Neuronal stem cell (in vitro differentiated cells): ENCODE data around the gene FHDC1.

Experiments
- DNase-seq: peaks from one replicate; pipeline ENCODE4 v3.0.0-alpha.2; 2013; ENCODE audit warnings: low spot score
- H2AFZ ChIP-seq: one replicate; pipeline ENCODE4 v1.6.1; 2013; ENCODE audit warnings: mild to moderate bottlenecking, low read length, inconsistent platforms
- H2AK5ac ChIP-seq: 2 replicates; pipeline ENCODE4 v1.6.1; 2013; ENCODE audit warnings: low read depth, mild to moderate bottlenecking, inconsistent platforms, low read length, moderate library complexity, mixed read lengths
- H2BK120ac ChIP-seq: 2 replicates; pipeline ENCODE4 v1.6.1; 2013; ENCODE audit warnings: low read depth, mild to moderate bottlenecking, inconsistent platforms, low read length, moderate library complexity, mixed read lengths
- H2BK12ac ChIP-seq: one replicate; pipeline ENCODE4 v1.6.1; 2013; ENCODE audit warnings: low read length, inconsistent platforms
- H2BK15ac ChIP-seq: 2 replicates; pipeline ENCODE4 v1.6.1; 2013; ENCODE audit warnings: mild to moderate bottlenecking, low read length, inconsistent platforms, mixed read lengths
- H2BK5ac ChIP-seq: one replicate; pipeline ENCODE4 v1.6.1; 2013; ENCODE audit warnings: inconsistent platforms, mild to moderate bottlenecking, low read length, moderate library complexity
- H3K14ac ChIP-seq: one replicate; pipeline ENCODE4 v1.6.1; 2013; ENCODE audit warnings: low read length, inconsistent platforms
- H3K18ac ChIP-seq: 2 replicates; pipeline ENCODE4 v1.6.1; 2013; ENCODE audit warnings: low read length, inconsistent platforms
- H3K23ac ChIP-seq: 2 replicates; pipeline ENCODE4 v1.6.1; 2013; ENCODE audit warnings: low read depth, mild to moderate bottlenecking, mixed read lengths, low read length, inconsistent platforms; ENCODE audit not compliant: poor library complexity
- H3K27ac ChIP-seq: replicated peaks from 3 replicates; pipeline ENCODE4 v1.5.1; 2013; ENCODE audit warnings: low read length, inconsistent platforms
- H3K27me3 ChIP-seq, 3 experiments: 2 replicates each; pipeline ENCODE4 v1.6.1; 2013; ENCODE audit warnings: low read length in 3 of 3, mild to moderate bottlenecking in 2 of 3, inconsistent platforms in 1 of 3, low read depth in 1 of 3, mixed read lengths in 1 of 3, moderate library complexity in 1 of 3; ENCODE audit not compliant: control insufficient read depth in 3 of 3, insufficient read depth in 3 of 3
- H3K36me3 ChIP-seq, 2 donors: replicated peaks in 1 of 2; 2 replicates each; pipeline ENCODE4 v1.6.1; 2013; ENCODE audit warnings: low read length in 2 of 2; ENCODE audit not compliant: control insufficient read depth in 2 of 2, insufficient read depth in 2 of 2
- H3K4ac ChIP-seq: 2 replicates; pipeline ENCODE4 v1.6.1; 2013; ENCODE audit warnings: inconsistent platforms, mild to moderate bottlenecking, low read length, moderate library complexity
- H3K4me1 ChIP-seq, 2 donors: 1 replicate in 1 of 2; 2 replicates in 1 of 2; pipeline ENCODE4 v1.6.1; 2013; ENCODE audit warnings: low read length in 2 of 2, low read depth in 1 of 2; ENCODE audit not compliant: control insufficient read depth in 2 of 2, insufficient read depth in 1 of 2
- H3K4me2 ChIP-seq: one replicate; pipeline ENCODE4 v1.6.1; 2013; ENCODE audit warnings: mild to moderate bottlenecking, low read length, inconsistent platforms; ENCODE audit not compliant: insufficient read depth, poor library complexity, severe bottlenecking
- H3K4me3 ChIP-seq, 2 donors: 2 replicates each; pipeline ENCODE4 v1.5.1; 2013; ENCODE audit warnings: low read length in 2 of 2, mild to moderate bottlenecking in 2 of 2, inconsistent platforms in 1 of 2, moderate library complexity in 1 of 2
- H3K79me1 ChIP-seq: one replicate; pipeline ENCODE4 v1.6.1; 2013; ENCODE audit warnings: low read depth, mild to moderate bottlenecking, inconsistent platforms, low read length, moderate library complexity
- H3K9ac ChIP-seq: one replicate; pipeline ENCODE4 v1.6.1; 2013; ENCODE audit warnings: mild to moderate bottlenecking, low read depth, low read length, inconsistent platforms; ENCODE audit not compliant: poor library complexity
- H3K9me3 ChIP-seq, 2 donors: replicated peaks in 1 of 2; 2 replicates each; pipeline versions ENCODE3 to v1.6.1; 2013; ENCODE audit warnings: low read length in 2 of 2, mild to moderate bottlenecking in 2 of 2, inconsistent platforms in 1 of 2, low read depth in 1 of 2, mixed read lengths in 1 of 2, moderate library complexity in 1 of 2; ENCODE audit not compliant: control insufficient read depth in 2 of 2, insufficient read depth in 1 of 2
- H4K8ac ChIP-seq: one replicate; pipeline ENCODE4 v1.6.1; 2013; ENCODE audit warnings: low read depth, mild to moderate bottlenecking, inconsistent platforms, low read length, moderate library complexity
- H4K91ac ChIP-seq: one replicate; pipeline ENCODE4 v1.6.1; 2013; ENCODE audit warnings: low read length, low read depth, mild to moderate bottlenecking, inconsistent platforms; ENCODE audit not compliant: poor library complexity
- WGBS, 2 donors: extraction: QIAGEN DNeasy Blood & Tissue Kit; methylation state at CpG; one replicate each; pipeline ENCODE4 v1.1.7; 2013; ENCODE audit warnings: missing lambda C conversion rate in 2 of 2, mixed read lengths in 1 of 2; ENCODE audit not compliant: insufficient read length in 2 of 2, insufficient replicate concordance in 1 of 2; ENCODE audit errors: extremely low coverage in 2 of 2; 5-methylcytosine and 5-hydroxymethylcytosine counted together

Gene FHDC1

GRCh38 chr4:153020457-153020856 is 84.3 kb downstream of the FHDC1 start:
- H3K9ac ChIP-seq: no peak overlapping the region
- H3K79me1 ChIP-seq: no peaks in the 10 kb centered on the region
- H2BK120ac ChIP-seq: no peak overlapping the region
- no peaks in the 10 kb centered on the region for H3K36me3 ChIP-seq
- H2BK15ac ChIP-seq: peak overlapping the region; percentile 52
- H3K4ac ChIP-seq: no peak overlapping the region
- H3K4me3 ChIP-seq: no peak overlapping the region
- no peaks in the 10 kb centered on the region for H3K9me3 ChIP-seq
- H3K23ac ChIP-seq: no peak overlapping the region
- peak overlapping the region; percentile 42 for H2BK12ac ChIP-seq
- H3K27me3 ChIP-seq: peaks cover 0 to 21% (median 0%) of the 10 kb centered on the region in 3 experiments
- H3K4me2 ChIP-seq: no peak overlapping the region
- H4K8ac ChIP-seq: peak overlapping the region; percentile 73
- no peak overlapping the region for H3K27ac ChIP-seq
- no peak for DNase-seq
- H2BK5ac ChIP-seq: no peak overlapping the region
- no peak overlapping the region for H4K91ac ChIP-seq
- no peak overlapping the region for H2AFZ ChIP-seq
- no peak overlapping the region for H3K14ac ChIP-seq
- WGBS, 2 donors: no CpG with 5 or more reads among the region's 7 CpGs
- no peak overlapping the region for H3K18ac ChIP-seq
- peaks cover 0 to 3% of the 10 kb centered on the region in 2 donors for H3K4me1 ChIP-seq
- no peak overlapping the region for H2AK5ac ChIP-seq

GRCh38 chr4:153021276-153021675 is 85.2 kb downstream of the FHDC1 start:
- Histone ChIP-seq H3K79me1 (no peaks in the 10 kb centered on the region), H3K9ac (no peak overlapping the region), H3K4me3 (peak overlapping the region in 1 of 2 donors; percentile 27), H3K14ac (no peak overlapping the region), H3K9me3 (no peaks in the 10 kb centered on the region), H3K23ac (no peak overlapping the region), H3K18ac (peak overlapping the region; percentile 60), H2BK12ac (no peak overlapping the region), H2BK15ac (no peak overlapping the region), H3K36me3 (no peaks in the 10 kb centered on the region), H2BK5ac (no peak overlapping the region), H2AFZ (no peak overlapping the region), H3K27ac (no peak overlapping the region), H4K8ac (no peak overlapping the region), H3K27me3 (peaks cover 0 to 18% (median 0%) of the 10 kb centered on the region in 3 experiments), H4K91ac (no peak overlapping the region), H2BK120ac (no peak overlapping the region), H3K4ac (no peak overlapping the region), H3K4me2 (no peak overlapping the region), H3K4me1 (peaks cover 0 to 3% of the 10 kb centered on the region in 2 donors), H2AK5ac (no peak overlapping the region)
- DNase-seq: no peak
- WGBS, 2 donors: no CpG with 5 or more reads among the region's 8 CpGs

- Histone ChIP-seq H2BK12ac (no peak overlapping the region), H4K8ac (no peak overlapping the region), H3K23ac (no peak overlapping the region), H2BK5ac (no peak overlapping the region), H4K91ac (no peak overlapping the region), H3K9ac (no peak overlapping the region), H3K4ac (no peak overlapping the region), H3K18ac (peak overlapping the region; percentile 65), H2AK5ac (peak overlapping the region; percentile 33), H3K4me3 (no peak overlapping the region), H3K27ac (no peak overlapping the region), H3K14ac (no peak overlapping the region), H3K36me3 (no peaks in the 10 kb centered on the region), H3K4me2 (no peak overlapping the region), H3K79me1 (no peaks in the 10 kb centered on the region), H2BK120ac (no peak overlapping the region), H2BK15ac (no peak overlapping the region), H3K9me3 (peaks cover 0 to 4% of the 10 kb centered on the region in 2 donors), H2AFZ (no peak overlapping the region), H3K27me3 (peaks cover 0 to 18% (median 0%) of the 10 kb centered on the region in 3 experiments), H3K4me1 (peaks cover 0 to 3% of the 10 kb centered on the region in 2 donors)
- DNase-seq: no peak
- WGBS, 2 donors: no CpG with 5 or more reads among the region's 12 CpGs
Measured at GRCh38 chr4:153022241-153022715, 86.2 kb downstream of the FHDC1 start.

DNA sequence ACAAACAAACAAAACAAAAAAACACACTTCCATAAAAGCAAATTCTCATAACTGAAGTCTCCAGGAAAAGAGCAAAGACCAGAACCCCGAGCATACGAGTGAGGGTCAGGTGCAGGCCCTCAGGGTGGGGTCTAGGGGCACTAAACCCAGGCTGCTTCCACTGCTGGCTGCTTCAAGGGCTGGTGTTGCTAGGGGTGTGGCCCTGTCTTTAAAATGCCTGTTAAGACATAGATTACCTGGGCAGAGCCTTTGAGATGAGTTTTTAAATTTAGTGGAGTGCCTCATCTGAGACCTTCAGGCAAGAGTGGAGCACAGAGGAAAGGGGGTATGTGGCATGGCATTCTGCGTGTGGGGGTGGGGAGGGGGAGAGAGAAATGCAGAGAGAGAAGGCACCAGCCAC is 87.0 kb downstream of the FHDC1 start:
- Histone ChIP-seq H3K18ac (no peak overlapping the region), H2BK5ac (no peak overlapping the region), H2BK12ac (no peak overlapping the region), H3K4me1 (peaks cover 0 to 3% of the 10 kb centered on the region in 2 donors), H2BK120ac (no peak overlapping the region), H3K4me2 (no peak overlapping the region), H2AFZ (peak overlapping the region; percentile 51), H3K79me1 (no peaks in the 10 kb centered on the region), H2AK5ac (no peak overlapping the region), H4K91ac (no peak overlapping the region), H3K27ac (no peak overlapping the region), H3K9me3 (peaks cover 0 to 4% of the 10 kb centered on the region in 2 donors), H3K14ac (no peak overlapping the region), H3K23ac (no peak overlapping the region), H3K27me3 (peaks cover 0 to 18% (median 0%) of the 10 kb centered on the region in 3 experiments), H3K36me3 (no peaks in the 10 kb centered on the region), H3K9ac (no peak overlapping the region), H2BK15ac (no peak overlapping the region), H3K4me3 (no peak overlapping the region), H3K4ac (no peak overlapping the region), H4K8ac (no peak overlapping the region)
- no peak for DNase-seq
- whole genome bisulfite sequencing, 2 donors: no CpG with 5 or more reads among the region's 3 CpGs
